Fibroblast of peridontal ligament (primary cell): ENCODE measurements around the gene ARHGEF4.
"Not testable (repeated sequence)": the region's sequence is repeated elsewhere in the genome, so short reads cannot be mapped to it uniquely, and the experiment has no call there.

Experiments
- DNase-seq: peaks from one replicate; pipeline ENCODE4 v3.0.0-alpha.2; 2010; ENCODE audit errors: extremely low read depth

ARHGEF4 gene

GRCh38 chr2:130884503-130884902 is 47.8 kb downstream of the ARHGEF4 start:
- no peak for DNase-seq

GRCh38 chr2:130887643-130888042 is 50.9 kb downstream of the ARHGEF4 start:
- DNase-seq, result no peak

- no peak for DNase-seq
Measured at GRCh38 chr2:130890941-130891669, 54.4 kb downstream of the ARHGEF4 start.

DNA sequence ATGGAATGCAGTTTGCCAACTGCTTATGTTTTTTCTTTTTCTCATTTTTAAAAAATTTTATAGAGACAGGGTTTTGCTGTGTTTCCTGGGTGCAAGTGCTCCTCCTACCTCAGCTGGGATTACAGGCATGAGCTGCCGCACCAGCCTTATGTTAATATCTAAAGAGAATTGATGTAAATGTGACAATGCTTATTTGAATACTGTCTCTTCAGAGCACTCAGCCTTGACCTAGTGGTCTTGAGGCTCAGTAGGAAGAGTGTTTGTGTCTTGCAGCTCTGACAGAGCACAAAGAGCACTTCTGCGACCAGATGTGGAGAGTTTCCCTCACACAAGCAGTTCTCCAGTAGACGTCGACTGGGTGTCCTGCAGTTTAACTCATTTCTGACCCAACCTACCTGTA is 55.3 kb downstream of the ARHGEF4 start:
- DNase-seq, result no peak

DNA sequence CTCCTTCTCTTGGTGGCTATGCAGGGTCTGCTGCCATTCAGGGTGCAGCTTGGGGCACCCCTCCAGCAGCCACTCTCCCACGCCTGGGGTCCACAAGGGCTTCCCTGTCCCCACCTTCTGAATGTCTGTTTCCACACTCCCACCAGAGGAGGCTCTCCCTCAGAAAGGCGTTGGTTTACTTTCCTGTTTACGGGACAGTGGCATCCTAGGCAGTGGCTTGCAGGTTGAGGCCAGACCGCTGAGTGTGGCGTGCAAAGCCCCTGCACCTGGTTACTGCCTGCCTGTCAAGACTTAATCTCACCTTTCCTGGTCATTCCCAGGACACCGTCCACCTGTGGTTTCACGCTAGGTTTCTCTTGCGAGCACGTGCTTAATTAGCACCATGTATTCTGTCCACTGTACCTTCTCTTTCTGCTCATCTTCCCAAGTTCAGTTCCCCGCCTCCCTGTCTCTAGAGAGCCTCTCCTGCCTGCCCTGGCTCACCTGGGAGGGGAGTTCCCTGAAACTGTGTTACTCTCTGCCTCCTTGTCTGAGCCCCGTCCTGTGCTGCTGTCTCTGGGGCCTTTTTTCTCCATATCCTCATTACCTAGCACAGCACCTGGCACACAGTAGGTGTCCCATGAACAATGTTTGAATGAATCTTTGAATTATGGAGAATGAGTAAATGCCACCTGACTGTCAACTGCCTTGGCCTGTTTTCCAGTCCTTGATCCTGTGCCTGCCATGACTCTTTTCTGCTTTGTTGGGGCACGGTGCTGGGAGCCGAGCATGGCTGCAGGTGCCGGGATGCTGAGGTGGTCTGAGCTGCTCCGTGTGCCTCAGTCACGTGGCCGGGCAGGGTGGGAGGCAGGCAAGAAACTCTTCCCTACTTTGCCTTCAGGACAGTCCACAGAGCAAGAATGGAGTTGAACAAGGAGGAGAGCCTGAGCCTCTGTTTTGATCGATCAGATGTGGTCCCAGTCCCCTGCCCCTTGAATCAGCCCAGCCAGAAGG is 56.4 kb downstream of the ARHGEF4 start:
- DNase-seq, result no peak

- DNase-seq, result no peak
Measured at GRCh38 chr2:130894326-130894942, 57.7 kb downstream of the ARHGEF4 start.

- no peak for DNase-seq
Measured at GRCh38 chr2:130896813-130897212, 60.1 kb downstream of the ARHGEF4 start.

DNA sequence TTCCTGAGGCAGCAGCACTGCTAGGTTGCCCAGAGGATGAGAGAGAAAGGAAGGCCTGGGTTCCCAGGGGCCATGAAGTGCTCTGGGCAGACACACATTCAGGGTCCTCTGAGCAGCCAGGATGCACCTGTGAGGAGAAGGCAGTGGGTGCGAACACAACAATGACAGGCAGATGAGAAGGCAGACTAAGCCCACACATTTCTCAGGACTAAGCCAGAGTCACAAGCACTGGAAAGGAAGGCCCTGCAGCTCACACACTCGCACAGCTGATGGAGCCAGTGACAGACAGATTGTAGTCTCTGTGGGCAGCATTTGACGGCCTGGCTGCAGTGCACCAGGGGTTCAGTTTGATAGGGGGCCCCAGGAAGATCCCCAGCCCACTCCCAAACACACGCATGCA is 61.8 kb downstream of the ARHGEF4 start:
- no peak for DNase-seq

DNA sequence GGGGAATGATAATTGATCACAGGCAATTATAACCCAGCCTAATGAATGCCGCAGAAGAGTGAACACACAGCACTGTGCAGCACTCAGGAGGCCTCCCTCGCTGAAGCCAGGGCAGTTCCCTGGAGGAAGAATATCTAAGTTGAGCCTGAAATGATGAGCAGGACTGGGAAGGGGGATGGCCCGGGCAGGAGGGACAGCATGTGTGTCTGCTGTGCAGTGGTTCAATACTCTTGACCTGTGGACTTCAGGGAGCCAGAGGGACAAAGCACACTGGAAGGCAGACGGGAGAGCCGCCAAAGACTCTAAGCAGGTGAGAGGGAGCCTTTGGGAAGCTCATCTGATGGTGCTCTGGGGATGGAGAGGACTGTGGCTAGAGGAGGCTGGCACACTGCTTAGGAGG is 62.6 kb downstream of the ARHGEF4 start:
- DNase-seq, result no peak

DNA sequence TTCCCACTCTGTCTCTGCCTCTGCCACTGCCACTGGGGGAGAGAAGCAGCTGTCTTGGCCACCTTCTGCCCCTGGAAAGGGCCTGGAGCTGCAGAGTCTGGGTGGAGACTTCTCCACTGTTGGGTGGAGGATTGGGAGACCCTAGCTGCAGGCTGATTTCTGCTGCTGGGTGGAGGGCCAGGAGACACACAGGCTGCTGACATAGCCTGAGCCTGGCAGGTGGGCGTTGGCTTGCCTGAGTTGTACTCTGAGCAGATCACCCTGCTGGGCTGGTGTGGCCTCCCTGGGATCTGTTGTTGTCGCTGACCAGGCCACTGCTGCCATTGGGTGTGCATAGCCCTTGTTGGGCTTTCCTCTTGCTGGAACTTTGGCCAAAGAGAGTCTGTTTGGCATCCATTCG is 64.3 kb downstream of the ARHGEF4 start:
- DNase-seq, result no peak

DNA sequence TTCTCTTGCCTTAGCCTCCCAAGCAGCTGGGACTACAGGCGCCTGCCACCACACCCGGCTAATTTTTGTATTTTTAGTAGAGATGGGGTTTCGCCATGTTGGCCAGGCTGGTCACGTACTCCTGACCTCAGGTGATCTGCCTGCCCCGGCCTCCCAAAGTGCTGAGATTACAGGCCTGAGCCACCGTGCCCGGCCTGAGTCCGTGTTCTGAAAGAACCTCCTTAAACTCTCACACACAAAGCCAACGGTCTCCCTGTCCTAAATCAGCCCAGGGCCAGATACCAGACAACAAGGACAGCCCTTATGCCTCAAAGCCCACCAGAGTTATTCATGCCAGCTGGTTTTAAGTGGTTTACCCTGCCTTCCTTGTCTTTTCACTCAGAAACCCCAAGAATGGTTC is 64.9 kb downstream of the ARHGEF4 start:
- not testable (repeated sequence) for DNase-seq

DNA sequence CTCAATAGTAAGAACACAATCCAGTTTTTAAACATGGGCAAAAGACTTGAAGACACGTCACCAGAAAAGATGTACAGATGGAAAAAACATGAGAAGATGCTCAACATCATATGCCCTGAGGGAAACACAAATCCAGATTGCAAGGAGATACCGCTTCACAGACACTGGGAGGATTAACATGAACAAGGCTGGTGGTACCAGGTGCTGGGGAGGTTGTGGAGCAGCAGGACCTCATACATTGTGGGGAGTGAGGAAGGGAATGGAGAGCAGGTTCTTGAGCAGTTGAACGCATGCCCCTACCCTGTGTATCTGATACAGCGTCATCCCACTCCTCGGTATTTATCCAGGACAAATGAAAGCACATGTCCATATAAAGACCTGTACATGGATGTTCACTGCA is 72.1 kb downstream of the ARHGEF4 start:
- DNase-seq, result no peak

DNA sequence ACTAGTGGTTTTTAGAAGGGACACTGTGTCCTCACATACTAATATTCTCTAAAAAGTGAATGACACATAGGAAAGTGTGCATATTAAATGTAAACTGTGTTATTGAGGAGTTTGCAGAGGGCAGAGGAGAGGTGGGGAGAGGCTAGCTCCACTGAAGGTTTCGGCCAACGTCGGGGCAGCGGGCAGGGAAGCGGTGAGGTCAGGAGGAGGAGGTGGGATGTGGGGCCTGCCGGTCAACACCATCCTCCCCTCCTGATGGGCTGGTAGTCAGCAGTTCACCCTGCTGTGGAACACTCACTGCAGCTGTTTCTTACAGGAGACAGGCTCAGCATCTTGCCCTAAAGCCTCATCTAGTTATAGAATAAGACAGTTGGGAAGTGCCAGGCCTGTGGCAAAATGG is 74.2 kb downstream of the ARHGEF4 start:
- no peak for DNase-seq

- DNase-seq, result no peak
Measured at GRCh38 chr2:130911482-130911881, 74.8 kb downstream of the ARHGEF4 start.

DNA sequence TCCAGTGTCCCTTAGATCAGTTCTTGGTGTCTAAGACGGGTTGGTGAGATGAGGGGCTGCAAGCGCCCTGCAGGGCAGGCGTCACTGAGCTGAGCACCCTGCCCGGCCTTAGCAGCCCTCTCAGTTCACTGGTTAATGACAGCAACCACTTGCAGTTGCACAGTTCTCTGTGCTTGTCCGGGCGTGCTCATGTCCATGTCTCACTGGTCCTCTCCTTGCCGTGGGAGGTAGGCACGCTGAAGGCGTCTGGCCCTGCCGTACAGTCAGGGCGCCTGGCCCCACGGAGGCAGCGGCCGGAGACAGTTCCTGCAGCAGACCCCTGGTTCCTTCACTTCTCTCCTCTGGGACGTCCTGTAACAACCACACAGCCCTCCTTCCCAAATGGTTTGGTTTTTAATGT is 75.3 kb downstream of the ARHGEF4 start:
- DNase-seq, result no peak

GRCh38 chr2:130912471-130912870 is 75.8 kb downstream of the ARHGEF4 start:
- DNase-seq, result no peak

- DNase-seq, result no peak
Measured at GRCh38 chr2:130913891-130914290, 77.2 kb downstream of the ARHGEF4 start.

GRCh38 chr2:130915149-130915548 is 78.4 kb downstream of the ARHGEF4 start:
- DNase-seq, result no peak

DNA sequence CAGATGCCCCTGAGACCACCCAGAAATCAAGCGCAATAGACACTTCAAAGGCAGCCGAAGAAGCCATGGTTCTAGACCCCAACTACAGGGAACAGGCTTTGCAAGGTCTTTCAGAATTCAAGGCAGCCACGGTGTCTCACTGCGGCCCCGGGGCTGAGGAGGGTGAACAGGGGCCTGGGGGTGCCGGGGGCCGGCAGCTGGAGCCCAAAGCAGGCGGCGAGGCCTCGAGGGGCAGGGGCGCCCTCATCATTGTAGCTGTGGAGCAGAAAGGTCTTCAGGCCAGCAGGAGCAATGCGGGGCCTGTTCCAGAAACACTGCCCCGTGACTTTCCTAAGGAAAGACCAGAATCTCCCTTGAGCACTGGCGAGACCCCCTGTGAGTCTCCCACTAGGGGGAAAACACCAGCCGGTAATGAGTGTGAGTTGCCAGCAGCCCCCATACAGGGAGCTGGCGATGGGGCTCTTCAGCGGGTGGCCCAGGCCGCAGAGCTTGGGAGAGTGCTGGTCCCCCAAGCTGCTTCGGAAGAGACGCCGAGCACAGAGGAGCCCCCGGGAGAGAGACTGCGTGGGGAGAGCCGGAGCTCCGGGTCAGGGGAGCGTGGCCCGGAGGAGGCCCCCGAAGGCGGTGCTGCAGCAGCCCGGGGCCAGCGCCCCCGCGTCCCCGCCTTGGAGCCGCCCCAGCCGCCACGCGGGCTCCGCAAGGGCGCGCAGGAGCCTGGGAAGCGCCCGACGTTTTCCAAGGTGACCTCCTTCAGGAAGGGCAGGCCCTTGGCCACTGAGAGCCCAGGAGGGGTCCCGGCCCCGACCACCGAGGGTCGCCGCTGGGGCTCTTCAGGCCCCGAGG is 79.1 kb downstream of the ARHGEF4 start:
- no peak for DNase-seq

DNA sequence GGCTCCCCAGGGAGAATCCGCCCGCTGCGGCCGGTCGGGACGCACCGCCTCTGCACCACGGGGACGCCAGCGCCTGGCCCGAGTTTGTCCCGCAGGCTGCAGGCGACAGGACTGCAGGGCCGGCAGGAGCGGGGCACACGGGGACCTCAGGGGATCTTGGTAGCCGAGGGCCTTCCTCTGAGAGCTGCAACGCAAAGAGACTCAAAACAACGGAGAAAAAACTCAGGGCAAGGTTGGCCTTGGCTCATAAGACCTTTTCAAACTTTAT is 79.7 kb downstream of the ARHGEF4 start:
- DNase-seq, result no peak

- no peak for DNase-seq
Measured at GRCh38 chr2:130917006-130917688, 80.4 kb downstream of the ARHGEF4 start.
